Measurements from ENCODE around the gene DDC. TPM values are rescaled to one million over a fixed set of nuclear protein-coding genes. Genes with fewer than 3 reads are reported as not detected.
"Not testable (repeated sequence)": the region's sequence is repeated elsewhere in the genome, so short reads cannot be mapped to it uniquely, and the experiment has no call there.

Gene DDC
- polyA plus RNA-seq, 2 of the 4 experiments (the other 2 are of a cell fraction) = 1.3 to 2.8 TPM

- TF ChIP-seq HDAC2 (IDR thresholded peaks at IDR 0.05) (no peak), BHLHE40 (IDR thresholded peaks at IDR 0.05; ENCODE audit: low read depth, low read length) (no peak), CHD4 (IDR thresholded peaks at IDR 0.05; ENCODE audit: borderline replicate concordance) (no peak), ZNF302 (CRISPR knock-in tag; IDR thresholded peaks at IDR 0.05) (no peak), JUNB (IDR thresholded peaks at IDR 0.05) (no peak), EP300 (IDR thresholded peaks at IDR 0.05) (no peak), TFCP2L1 (CRISPR knock-in tag; IDR thresholded peaks at IDR 0.05) (no peak), CHD2 (IDR thresholded peaks at IDR 0.05; ENCODE audit: low read length, partially characterized antibody) (no peak), SREBF2 (IDR thresholded peaks at IDR 0.05) (no peak), KDM1A (IDR thresholded peaks at IDR 0.05; ENCODE audit: low read depth) (no peak)
- TF ChIP-seq, protein P1, sequence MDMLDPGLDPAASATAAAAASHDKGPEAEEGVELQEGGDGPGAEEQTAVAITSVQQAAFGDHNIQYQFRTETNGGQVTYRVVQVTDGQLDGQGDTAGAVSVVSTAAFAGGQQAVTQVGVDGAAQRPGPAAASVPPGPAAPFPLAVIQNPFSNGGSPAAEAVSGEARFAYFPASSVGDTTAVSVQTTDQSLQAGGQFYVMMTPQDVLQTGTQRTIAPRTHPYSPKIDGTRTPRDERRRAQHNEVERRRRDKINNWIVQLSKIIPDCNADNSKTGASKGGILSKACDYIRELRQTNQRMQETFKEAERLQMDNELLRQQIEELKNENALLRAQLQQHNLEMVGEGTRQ (IDR thresholded peaks at IDR 0.05) = no peak
Observed at GRCh38 chr7:50461695-50462094, 103.5 kb downstream of the DDC start (continued).

DNA sequence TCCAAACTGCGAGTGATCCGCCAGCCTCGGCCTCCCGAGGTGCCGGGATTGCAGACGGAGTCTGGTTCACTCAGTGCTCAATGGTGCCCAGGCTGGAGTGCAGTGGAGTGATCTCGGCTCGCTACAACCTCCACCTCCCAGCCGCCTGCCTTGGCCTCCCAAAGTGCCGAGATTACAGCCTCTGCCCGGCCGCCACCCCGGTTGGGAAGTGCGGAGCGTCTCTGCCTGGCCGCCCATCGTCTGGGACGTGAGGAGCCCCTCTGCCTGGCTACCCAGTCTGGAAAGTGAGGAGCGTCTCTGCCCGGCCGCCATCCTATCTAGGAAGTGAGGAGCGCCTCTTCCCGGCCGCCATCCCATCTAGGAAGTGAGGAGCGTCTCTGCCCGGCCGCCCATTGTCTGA, 106.0 kb downstream of the DDC start:
- H3K9me3 ChIP-seq; H3K4me3 ChIP-seq; FAIRE-seq; H3K27ac ChIP-seq; CTCF ChIA-PET; DNase-seq (ENCODE audit: low read depth in 1 of 2, low spot score in 1 of 2); POLR2A ChIA-PET; H3K4me2 ChIP-seq; ATAC-seq; H3K4me1 ChIP-seq: not testable (repeated sequence)
- WGBS (ENCODE audit: missing lambda C conversion rate) = 83% methylated on average over 13 of the region's 27 CpGs

- H3K4me2 ChIP-seq; H3K9me3 ChIP-seq; ATAC-seq; DNase-seq (ENCODE audit: low read depth in 1 of 2, low spot score in 1 of 2); CTCF ChIA-PET; FAIRE-seq; H3K4me3 ChIP-seq; H3K27ac ChIP-seq; POLR2A ChIA-PET; H3K4me1 ChIP-seq: not testable (repeated sequence)
- no CpG with 5 or more reads among the region's 4 CpGs for WGBS (ENCODE audit: missing lambda C conversion rate)
Observed at GRCh38 chr7:50458651-50459050, 106.6 kb downstream of the DDC start.

GRCh38 chr7:50456371-50457123, 108.7 kb downstream of the DDC start:
- ATAC-seq (no peak), FAIRE-seq (no peak), DNase-seq (ENCODE audit: low read depth in 1 of 2, low spot score in 1 of 2) (no peak)
- POLR2A ChIA-PET = no interaction called here
- H3K9me3 ChIP-seq = no peaks in the 10 kb centered on the region
- no peaks in the 10 kb centered on the region for H3K4me1 ChIP-seq
- 86% methylated on average over 3 of the region's 3 CpGs for WGBS (ENCODE audit: missing lambda C conversion rate)
- CTCF ChIA-PET = interaction anchor here (1.4 kb wide), 1 partner anchor 706 kb away, joined by 3 read pairs; no protein-coding TSS in a partner anchor
- TF ChIP-seq, protein P2, sequence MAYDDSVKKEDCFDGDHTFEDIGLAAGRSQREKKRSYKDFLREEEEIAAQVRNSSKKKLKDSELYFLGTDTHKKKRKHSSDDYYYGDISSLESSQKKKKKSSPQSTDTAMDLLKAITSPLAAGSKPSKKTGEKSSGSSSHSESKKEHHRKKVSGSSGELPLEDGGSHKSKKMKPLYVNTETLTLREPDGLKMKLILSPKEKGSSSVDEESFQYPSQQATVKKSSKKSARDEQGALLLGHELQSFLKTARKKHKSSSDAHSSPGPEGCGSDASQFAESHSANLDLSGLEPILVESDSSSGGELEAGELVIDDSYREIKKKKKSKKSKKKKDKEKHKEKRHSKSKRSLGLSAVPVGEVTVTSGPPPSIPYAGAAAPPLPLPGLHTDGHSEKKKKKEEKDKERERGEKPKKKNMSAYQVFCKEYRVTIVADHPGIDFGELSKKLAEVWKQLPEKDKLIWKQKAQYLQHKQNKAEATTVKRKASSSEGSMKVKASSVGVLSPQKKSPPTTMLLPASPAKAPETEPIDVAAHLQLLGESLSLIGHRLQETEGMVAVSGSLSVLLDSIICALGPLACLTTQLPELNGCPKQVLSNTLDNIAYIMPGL (CRISPR knock-in tag; IDR thresholded peaks at IDR 0.05; ENCODE audit: borderline replicate concordance) = no peak
- no peak for TF ChIP-seq FOSB (CRISPR knock-in tag; IDR thresholded peaks at IDR 0.05)
- no peak overlapping the region for H3K4me2 ChIP-seq
- H3K4me3 ChIP-seq = no peak overlapping the region
- no peak overlapping the region for H3K27ac ChIP-seq

DNA sequence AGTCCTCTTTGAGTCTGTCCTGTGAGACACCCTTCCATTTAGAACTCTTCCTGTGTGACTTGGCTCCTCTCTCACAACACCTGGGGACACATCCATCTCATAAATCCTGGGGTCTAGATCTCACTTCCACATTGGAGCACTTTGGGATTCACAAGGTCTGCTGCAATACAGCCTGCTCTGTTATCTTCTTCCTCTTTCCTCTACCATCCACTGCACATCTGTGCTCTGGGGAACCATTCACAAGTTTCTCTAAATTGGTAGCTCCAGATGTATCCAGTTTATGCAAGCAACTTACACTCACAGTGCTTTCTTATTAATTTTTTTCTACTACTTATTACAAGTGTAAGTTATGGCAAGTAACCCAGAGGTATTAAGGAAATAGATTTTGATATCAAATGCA, 109.5 kb downstream of the DDC start:
- TF ChIP-seq JUNB (IDR thresholded peaks at IDR 0.05) = no peak
- no peak for TF ChIP-seq ELK1 (IDR thresholded peaks at IDR 0.05; ENCODE audit: low read depth, low read length)
- no peak for TF ChIP-seq HOXB5 (CRISPR knock-in tag; IDR thresholded peaks at IDR 0.05)
- no peak for TF ChIP-seq NFE2L2 (conservative IDR thresholded peaks at IDR 0.05; ENCODE audit: low read length)
- no peak for TF ChIP-seq CEBPB (IDR thresholded peaks at IDR 0.05)
- no peak for TF ChIP-seq RNF2 (IDR thresholded peaks at IDR 0.05; ENCODE audit: borderline replicate concordance, low read depth)
- TF ChIP-seq CHD2 (IDR thresholded peaks at IDR 0.05; ENCODE audit: low read length, partially characterized antibody) = no peak
- TF ChIP-seq HES2 (IDR thresholded peaks at IDR 0.05) = no peak
- no peak for TF ChIP-seq RARB (CRISPR knock-in tag; IDR thresholded peaks at IDR 0.05)
- TF ChIP-seq PHF8 (IDR thresholded peaks at IDR 0.05; ENCODE audit: borderline replicate concordance, low read depth) = no peak
- no peak for TF ChIP-seq ZSCAN20 (CRISPR knock-in tag; IDR thresholded peaks at IDR 0.05)
- no peak for TF ChIP-seq HOXB13 (CRISPR knock-in tag; IDR thresholded peaks at IDR 0.05; ENCODE audit: low read depth)
- ChIA-PET CTCF (interaction anchor here (1.2 to 3.2 kb wide), 3 partner anchors 12 to 707 kb away, joined by 3 to 17 read pairs (median 3); no protein-coding TSS in a partner anchor), POLR2A (no interaction called here)
- no peak overlapping the region for H3K27ac ChIP-seq
- H3K4me1 ChIP-seq = peaks cover 3% of the 10 kb centered on the region; the same call in 1 of the 3 replicates
- no peak for ATAC-seq
- no peak overlapping the region for H3K4me3 ChIP-seq
- FAIRE-seq = no peak
- DNase-seq (ENCODE audit: low read depth in 1 of 2, low spot score in 1 of 2) = no peak
- H3K4me2 ChIP-seq = no peak overlapping the region
- no peaks in the 10 kb centered on the region for H3K9me3 ChIP-seq
